GM21576 (cell line): ENCODE results near the gene ADAMTSL2.

Experiments used
- ATAC-seq: cut with Tn5 transposase; IDR thresholded peaks from one replicate; pipeline ENCODE4 v1.9.1; 2021; ENCODE audit warnings: mild to moderate bottlenecking, moderate library complexity; ENCODE audit not compliant: unreplicated experiment

Gene ADAMTSL2

GRCh38 chr9:133584559-133585476, 50.3 kb downstream of the ADAMTSL2 start:
- ATAC-seq = no peak

GRCh38 chr9:133585481-133586351, 51.2 kb downstream of the ADAMTSL2 start:
- ATAC-seq = no peak

DNA sequence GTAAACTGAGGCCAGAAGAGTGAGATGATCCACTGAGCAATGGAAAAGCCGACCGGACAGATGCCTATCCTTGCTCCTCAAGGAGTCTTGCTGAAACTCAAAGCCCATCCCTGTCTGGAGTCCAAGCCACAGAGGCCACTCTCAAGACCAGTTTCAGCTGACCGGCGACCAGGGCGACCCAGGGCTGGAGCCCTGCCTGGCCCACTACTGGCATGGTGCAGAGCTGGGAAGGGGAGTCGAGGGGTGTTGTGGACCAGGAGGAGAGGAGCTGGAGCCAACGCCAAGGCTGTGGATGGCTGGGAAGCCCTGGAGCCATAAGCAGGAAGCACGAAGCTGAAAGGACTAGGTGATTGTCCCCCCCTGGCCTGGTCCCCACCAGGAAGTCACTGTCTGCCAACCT, 52.5 kb downstream of the ADAMTSL2 start:
- ATAC-seq = no peak

DNA sequence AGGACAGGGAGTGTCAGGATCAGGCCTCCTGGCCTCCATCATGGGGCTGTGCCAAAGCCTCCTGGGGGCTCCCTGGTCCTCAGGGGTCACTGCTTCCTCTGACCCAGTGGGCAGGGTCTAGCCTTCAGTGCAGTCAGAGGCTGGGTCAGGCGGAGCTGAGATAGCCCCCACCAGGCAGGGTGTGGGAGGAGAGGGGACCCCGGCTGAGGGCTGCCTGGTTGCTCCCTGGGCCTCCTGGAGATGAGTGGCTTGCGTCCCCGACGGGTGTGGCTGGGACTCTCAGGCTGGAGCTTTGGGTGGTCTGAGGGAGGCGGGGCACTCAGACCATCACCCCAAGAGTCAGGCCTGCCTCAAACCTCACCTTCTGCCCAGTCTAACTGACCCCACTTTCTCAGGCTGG, 53.0 kb downstream of the ADAMTSL2 start:
- no peak for ATAC-seq

DNA sequence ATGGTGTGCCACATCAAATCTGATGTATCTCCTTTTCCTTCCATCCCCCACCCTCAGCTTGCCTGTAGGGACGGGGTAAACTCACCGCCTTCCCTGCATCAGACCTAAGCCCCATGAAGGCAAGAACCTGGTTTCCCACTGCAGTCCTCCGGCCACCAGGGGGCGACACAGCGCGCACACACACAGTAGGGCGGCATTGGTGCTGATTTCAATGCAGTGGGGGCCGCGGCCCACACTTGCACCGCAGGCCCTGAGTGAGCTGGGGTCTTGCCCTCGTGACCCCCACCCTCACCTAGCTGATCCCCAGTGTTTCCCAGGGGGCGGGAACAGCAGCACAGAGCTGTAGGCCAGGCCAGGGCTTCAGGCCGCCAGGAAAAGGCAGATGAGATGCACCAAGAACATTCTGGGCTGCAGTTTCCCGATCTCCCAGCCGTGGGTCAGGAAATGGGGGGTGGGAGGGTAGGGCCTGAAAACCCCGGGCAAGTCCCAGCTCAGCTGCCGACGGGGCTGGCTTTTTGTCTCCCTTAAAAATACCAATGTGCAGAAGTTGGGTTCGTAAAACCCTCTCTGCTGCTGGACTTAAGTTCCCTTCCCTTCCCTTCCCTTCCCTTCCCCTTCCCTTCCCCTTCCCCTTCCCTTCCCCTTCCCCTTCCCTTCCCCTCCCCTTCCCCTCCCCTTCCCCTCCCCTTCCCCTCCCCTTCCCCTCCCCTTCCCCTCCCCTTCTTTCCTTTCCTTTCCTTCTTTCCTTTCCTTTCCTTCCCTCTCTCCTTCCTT, 55.1 kb downstream of the ADAMTSL2 start:
- ATAC-seq = no peak

GRCh38 chr9:133590231-133590855, 55.8 kb downstream of the ADAMTSL2 start:
- no peak for ATAC-seq

DNA sequence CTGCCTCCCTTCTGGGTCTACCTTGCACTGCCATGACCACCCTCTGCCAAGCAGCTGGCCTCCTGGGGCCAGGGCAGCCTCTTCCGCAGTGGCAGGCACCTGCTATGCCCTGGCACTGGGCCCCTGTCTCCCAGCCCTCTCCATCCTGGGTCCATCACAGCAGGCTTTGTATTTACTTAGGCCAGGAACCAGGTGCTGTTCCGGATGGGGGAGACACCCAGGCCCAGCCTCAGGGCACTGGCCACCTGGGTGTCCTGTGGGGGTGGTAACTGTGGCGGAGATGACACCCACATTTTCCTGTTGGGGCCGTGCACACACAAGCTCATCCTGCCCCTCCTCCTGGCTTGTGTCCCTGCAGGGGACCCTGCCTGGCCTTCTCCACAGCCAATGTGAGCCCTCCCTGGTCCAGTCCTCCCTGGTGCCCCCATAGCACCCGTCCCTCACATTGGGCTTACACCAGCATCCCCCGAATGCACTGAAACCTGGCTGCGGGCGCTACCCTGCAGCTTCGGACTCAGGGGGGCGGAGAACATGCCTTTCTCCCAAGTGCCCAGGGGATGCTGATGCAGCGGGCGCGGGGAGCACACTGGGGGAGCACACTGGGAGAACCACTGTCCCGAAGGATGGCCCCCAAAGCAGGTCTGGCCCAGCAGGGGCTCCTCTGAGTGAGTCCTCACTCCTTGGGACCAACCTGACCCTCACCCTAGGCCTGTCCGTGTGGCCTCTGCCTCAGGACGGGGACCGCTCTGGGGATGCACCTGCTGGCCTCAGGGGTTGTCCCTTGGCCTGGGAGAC, 56.8 kb downstream of the ADAMTSL2 start:
- ATAC-seq = no peak

GRCh38 chr9:133591985-133592384, 57.5 kb downstream of the ADAMTSL2 start:
- ATAC-seq = no peak

- no peak for ATAC-seq
These were observed 58.4 kb downstream of the ADAMTSL2 start for GRCh38 chr9:133592731-133593409.

- ATAC-seq = no peak
These were observed 59.2 kb downstream of the ADAMTSL2 start for GRCh38 chr9:133593587-133594253.

- ATAC-seq = no peak
These were observed 59.8 kb downstream of the ADAMTSL2 start for GRCh38 chr9:133594310-133594709.

DNA sequence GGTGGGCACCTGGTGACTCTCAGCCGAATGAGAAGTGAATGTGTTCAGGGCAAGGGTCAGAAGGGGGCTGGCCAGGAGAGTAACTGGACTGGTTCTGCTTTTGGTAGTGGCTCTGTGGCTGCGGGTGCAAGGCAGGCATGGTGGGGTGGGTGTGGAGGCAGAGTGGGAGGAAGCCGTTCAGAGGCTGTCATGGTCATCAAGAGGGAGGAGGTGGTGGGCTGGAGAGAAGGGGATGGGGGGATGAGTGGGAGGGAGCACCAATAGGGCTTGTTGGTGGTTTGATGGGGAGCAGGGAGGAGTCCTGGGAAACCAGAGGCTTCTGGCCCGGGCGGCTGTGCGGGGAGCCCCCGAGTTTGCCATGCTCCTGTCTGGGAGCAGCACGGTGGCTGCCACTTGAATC, 61.4 kb downstream of the ADAMTSL2 start:
- ATAC-seq = no peak

DNA sequence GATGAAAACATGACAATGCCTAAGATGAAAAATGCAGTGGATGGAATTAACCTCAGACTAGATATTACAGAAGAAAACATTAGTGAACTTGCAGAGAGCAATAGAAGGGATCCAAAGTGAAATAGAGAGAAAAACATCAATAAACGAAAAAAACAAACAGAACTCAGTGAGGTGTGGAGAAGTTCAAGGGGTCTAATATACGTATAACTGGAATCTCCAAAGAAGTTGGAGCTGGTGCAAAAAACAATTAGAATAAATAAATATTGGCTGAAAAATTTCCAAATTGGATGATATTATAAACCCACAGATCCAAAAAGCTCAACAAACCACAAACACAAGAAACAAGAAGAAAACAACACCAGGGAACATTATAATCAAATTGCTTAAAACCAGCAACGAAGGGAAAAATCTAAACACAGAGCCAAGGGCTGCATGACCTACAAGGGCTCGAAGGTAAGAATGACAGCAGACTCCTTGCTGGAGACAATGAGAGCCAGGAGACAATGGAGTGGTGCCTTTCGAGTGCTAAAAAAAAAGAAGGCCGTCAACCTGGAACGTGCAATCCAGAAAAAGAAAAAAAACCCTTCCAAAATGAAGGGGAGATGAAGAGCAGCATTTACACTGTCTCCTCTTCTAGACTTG, 62.9 kb downstream of the ADAMTSL2 start:
- ATAC-seq = no peak

GRCh38 chr9:133598978-133599377, 64.5 kb downstream of the ADAMTSL2 start:
- ATAC-seq = no peak

DNA sequence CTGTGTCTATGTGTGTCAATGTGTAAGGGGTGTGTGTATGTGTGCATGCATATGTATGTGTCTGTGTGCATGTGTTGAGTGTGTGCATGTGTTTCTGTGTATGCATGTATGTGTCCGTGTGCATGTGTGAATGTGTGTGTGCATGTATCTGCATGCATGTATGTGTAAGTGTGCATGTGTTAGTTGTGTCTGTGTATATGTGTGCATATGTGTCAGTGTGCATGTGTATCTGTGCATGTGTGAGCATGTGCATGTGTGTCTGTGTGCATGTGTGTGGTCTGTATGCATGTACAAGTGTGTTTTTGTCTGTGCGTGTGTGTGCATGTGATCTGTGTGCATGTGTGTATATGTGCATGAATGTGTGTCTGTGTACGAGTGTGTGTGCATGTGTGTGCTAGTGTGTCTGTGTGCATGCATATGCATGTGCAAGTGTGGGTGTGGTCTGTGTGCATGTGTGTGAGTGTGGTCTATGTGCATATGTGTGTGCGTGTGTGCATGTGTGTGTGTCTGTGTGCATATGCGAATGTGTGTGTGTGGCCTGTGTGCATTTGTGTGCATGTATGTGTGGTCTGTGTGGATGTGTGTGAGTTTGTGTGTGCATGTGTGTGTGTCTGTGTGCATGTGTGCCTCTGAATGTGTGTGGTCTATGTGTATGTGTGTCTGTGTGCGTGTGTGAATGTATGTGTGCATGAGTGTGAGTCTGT, 65.1 kb downstream of the ADAMTSL2 start:
- no peak for ATAC-seq

GRCh38 chr9:133600739-133601138, 66.2 kb downstream of the ADAMTSL2 start:
- ATAC-seq = no peak

DNA sequence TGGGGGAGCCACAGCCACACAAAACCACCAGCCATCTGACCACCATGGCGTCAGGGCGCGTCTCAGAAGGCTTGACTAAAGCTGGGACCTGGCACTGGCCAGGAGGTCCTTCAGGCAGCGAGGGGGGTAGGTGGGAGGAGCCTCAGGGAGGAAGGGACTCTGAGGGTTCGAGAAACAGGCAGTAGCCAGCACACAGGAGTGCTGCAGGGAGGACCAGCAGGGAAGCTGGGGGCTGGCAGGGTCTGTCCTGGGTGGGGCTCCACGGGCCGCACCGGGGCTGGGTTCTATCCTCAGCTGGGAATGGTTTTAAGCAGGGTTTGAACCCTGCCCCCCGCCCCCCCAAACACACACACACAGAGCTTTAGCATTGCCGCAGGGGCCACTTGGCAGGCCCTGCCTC, 67.2 kb downstream of the ADAMTSL2 start:
- ATAC-seq = no peak

GRCh38 chr9:133602277-133602676, 67.8 kb downstream of the ADAMTSL2 start:
- no peak for ATAC-seq
